Mesenchymal stem cell (in vitro differentiated cells and primary cell): ENCODE measurements around the gene MRPL39.

Source experiments
- DNase-seq: peaks from one replicate; pipeline ENCODE4 v3.0.0-alpha.2; 2013
- H2AFZ ChIP-seq: one replicate; pipeline ENCODE4 v1.6.1; 2013; ENCODE audit warnings: low read depth, mild to moderate bottlenecking, control low read depth, inconsistent platforms, low read length, moderate library complexity
- H2AK5ac ChIP-seq: 2 replicates; pipeline ENCODE4 v1.6.1; 2013; ENCODE audit warnings: low read length, moderate library complexity, mild to moderate bottlenecking, inconsistent platforms; ENCODE audit not compliant: severe bottlenecking
- H2BK120ac ChIP-seq: one replicate; pipeline ENCODE4 v1.6.1; 2013; ENCODE audit warnings: low read depth, mild to moderate bottlenecking, inconsistent platforms, low read length, moderate library complexity
- H2BK12ac ChIP-seq, 2 experiments: one replicate each; pipeline ENCODE4 v1.6.1; 2013; ENCODE audit warnings: inconsistent platforms in 2 of 2, low read length in 2 of 2, mild to moderate bottlenecking in 2 of 2, moderate library complexity in 2 of 2, control low read depth in 1 of 2
- H2BK15ac ChIP-seq: one replicate; pipeline ENCODE4 v1.6.1; 2013; ENCODE audit warnings: mild to moderate bottlenecking, low read depth, inconsistent platforms; ENCODE audit not compliant: poor library complexity, severe bottlenecking
- H2BK5ac ChIP-seq: 2 replicates; pipeline ENCODE4 v1.6.1; 2013; ENCODE audit warnings: low read depth, mild to moderate bottlenecking, low read length, control low read depth, inconsistent platforms; ENCODE audit not compliant: poor library complexity, severe bottlenecking
- H3K14ac ChIP-seq, 2 experiments: one replicate each; pipeline ENCODE4 v1.6.1; 2013; ENCODE audit warnings: inconsistent platforms in 2 of 2, low read length in 2 of 2, control low read depth in 1 of 2, mild to moderate bottlenecking in 1 of 2, moderate library complexity in 1 of 2
- H3K18ac ChIP-seq, 2 experiments: one replicate each; pipeline ENCODE4 v1.6.1; 2013; ENCODE audit warnings: inconsistent platforms in 2 of 2, low read length in 2 of 2, control low read depth in 1 of 2, low read depth in 1 of 2, mild to moderate bottlenecking in 1 of 2
- H3K23ac ChIP-seq, 2 experiments: one replicate each; pipeline ENCODE4 v1.6.1; 2013; ENCODE audit warnings: inconsistent platforms in 2 of 2, low read length in 2 of 2, mild to moderate bottlenecking in 2 of 2, moderate library complexity in 2 of 2, control low read depth in 1 of 2
- H3K27ac ChIP-seq: 2 replicates; pipeline ENCODE4 v1.5.1; 2013; ENCODE audit warnings: mild to moderate bottlenecking, moderate library complexity, low read length, control low read depth, inconsistent platforms; ENCODE audit not compliant: poor library complexity, severe bottlenecking
- H3K27me3 ChIP-seq, 2 experiments: 2 replicates each; pipeline versions ENCODE4 v1.6.1 to v1.7.0; 2013; ENCODE audit warnings: low read length in 2 of 2, mild to moderate bottlenecking in 2 of 2, moderate library complexity in 2 of 2, control low read depth in 1 of 2, inconsistent platforms in 1 of 2; ENCODE audit not compliant: control insufficient read depth in 1 of 2, insufficient read depth in 1 of 2
- H3K36me3 ChIP-seq, 2 experiments: 2 replicates each; pipeline versions ENCODE4 v1.6.1 to v1.7.0; 2013; ENCODE audit warnings: low read length in 2 of 2, control low read depth in 1 of 2, inconsistent platforms in 1 of 2, low read depth in 1 of 2, mild to moderate bottlenecking in 1 of 2; ENCODE audit not compliant: insufficient read depth in 2 of 2, control insufficient read depth in 1 of 2
- H3K4ac ChIP-seq, 2 experiments: one replicate each; pipeline ENCODE4 v1.6.1; 2013; ENCODE audit warnings: inconsistent platforms in 2 of 2, low read length in 2 of 2, mild to moderate bottlenecking in 2 of 2, moderate library complexity in 2 of 2, control low read depth in 1 of 2, low read depth in 1 of 2
- H3K4me1 ChIP-seq: 2 replicates; pipeline ENCODE4 v1.6.1; 2013; ENCODE audit warnings: low read depth, low read length, control low read depth; ENCODE audit not compliant: control insufficient read depth, insufficient read depth
- H3K4me2 ChIP-seq: 2 replicates; pipeline ENCODE4 v1.6.1; 2013; ENCODE audit warnings: low read length, mild to moderate bottlenecking, inconsistent platforms; ENCODE audit not compliant: poor library complexity, severe bottlenecking
- H3K4me3 ChIP-seq, 2 experiments: 2 replicates each; pipeline versions ENCODE4 v1.5.1 to v1.7.0; 2013; ENCODE audit warnings: low read length in 2 of 2, mild to moderate bottlenecking in 2 of 2, control low read depth in 1 of 2, low read depth in 1 of 2; ENCODE audit not compliant: insufficient read depth in 1 of 2
- H3K79me1 ChIP-seq: replicated peaks from 2 replicates; pipeline ENCODE4 v1.6.1; 2013; ENCODE audit warnings: mild to moderate bottlenecking, control low read depth, low read length, inconsistent platforms; ENCODE audit not compliant: poor library complexity, severe bottlenecking
- H3K9ac ChIP-seq: 2 replicates; pipeline ENCODE4 v1.7.0; 2013; ENCODE audit warnings: mild to moderate bottlenecking, low read length, moderate library complexity
- H3K9me3 ChIP-seq: 2 replicates; pipeline ENCODE4 v1.7.0; 2013; ENCODE audit warnings: mild to moderate bottlenecking, low read length; ENCODE audit not compliant: control insufficient read depth
- H4K8ac ChIP-seq: one replicate; pipeline ENCODE4 v1.6.1; 2013; ENCODE audit warnings: inconsistent platforms, mild to moderate bottlenecking, low read length, moderate library complexity
- H4K91ac ChIP-seq: one replicate; pipeline ENCODE4 v1.6.1; 2013; ENCODE audit warnings: mild to moderate bottlenecking, low read length, inconsistent platforms
- WGBS: methylation state at CpG from one replicate; pipeline ENCODE4 v1.1.7; 2013; ENCODE audit warnings: mixed read lengths; 5-methylcytosine and 5-hydroxymethylcytosine counted together

The MRPL39 gene

GRCh38 chr21:25586791-25587190 lies 20.5 kb downstream of the MRPL39 start:
- Histone ChIP-seq H2BK120ac (no peak overlapping the region), H3K27me3 (no peaks in the 10 kb centered on the region), H2AK5ac (no peak overlapping the region), H3K4me3 (no peak overlapping the region), H3K18ac (no peak overlapping the region), H2BK12ac (no peak overlapping the region), H3K4me1 (no peaks in the 10 kb centered on the region), H3K9me3 (no peaks in the 10 kb centered on the region), H3K79me1 (peaks cover 13% of the 10 kb centered on the region), H3K36me3 (peaks cover 3 to 67% of the 10 kb centered on the region in 2 experiments), H3K14ac (no peak overlapping the region), H2AFZ (no peak overlapping the region), H2BK15ac (no peak overlapping the region), H4K8ac (no peak overlapping the region), H3K27ac (no peak overlapping the region), H3K23ac (no peak overlapping the region), H3K4ac (no peak overlapping the region), H3K9ac (no peak overlapping the region), H4K91ac (no peak overlapping the region), H2BK5ac (no peak overlapping the region), H3K4me2 (no peak overlapping the region)
- DNase-seq = no peak
- WGBS = no CpG with 5 or more reads among the region's 2 CpGs

- H3K27ac ChIP-seq = no peak overlapping the region
- peaks cover 3 to 63% of the 10 kb centered on the region in 2 experiments for H3K36me3 ChIP-seq
- no peak overlapping the region for H3K4me3 ChIP-seq
- no peak overlapping the region for H3K18ac ChIP-seq
- WGBS = 90% methylated on average over 3 of the region's 3 CpGs
- H2BK5ac ChIP-seq = no peak overlapping the region
- H2AK5ac ChIP-seq = no peak overlapping the region
- H3K79me1 ChIP-seq = peaks cover 13% of the 10 kb centered on the region
- no peak overlapping the region for H3K9ac ChIP-seq
- H3K4me1 ChIP-seq = no peaks in the 10 kb centered on the region
- no peak overlapping the region for H3K4ac ChIP-seq
- H3K9me3 ChIP-seq = no peaks in the 10 kb centered on the region
- H3K23ac ChIP-seq = no peak overlapping the region
- no peak for DNase-seq
- no peak overlapping the region for H2BK15ac ChIP-seq
- H3K4me2 ChIP-seq = no peak overlapping the region
- H2BK120ac ChIP-seq = no peak overlapping the region
- H3K27me3 ChIP-seq = no peaks in the 10 kb centered on the region
- H2BK12ac ChIP-seq = no peak overlapping the region
- no peak overlapping the region for H2AFZ ChIP-seq
- H4K8ac ChIP-seq = no peak overlapping the region
- no peak overlapping the region for H4K91ac ChIP-seq
- H3K14ac ChIP-seq = no peak overlapping the region
Measured at GRCh38 chr21:25586326-25586725, 21.0 kb downstream of the MRPL39 start.

- Histone ChIP-seq H2BK12ac (no peak overlapping the region), H2BK15ac (no peak overlapping the region), H2AFZ (no peak overlapping the region), H2BK120ac (no peak overlapping the region), H2AK5ac (no peak overlapping the region), H3K4me2 (no peak overlapping the region), H3K14ac (no peak overlapping the region), H3K23ac (no peak overlapping the region), H3K36me3 (peaks cover 3 to 52% of the 10 kb centered on the region in 2 experiments), H3K9ac (no peak overlapping the region), H3K9me3 (no peaks in the 10 kb centered on the region), H3K4me3 (no peak overlapping the region), H4K91ac (no peak overlapping the region), H2BK5ac (no peak overlapping the region), H3K79me1 (peaks cover 12% of the 10 kb centered on the region), H3K27ac (no peak overlapping the region), H3K27me3 (no peaks in the 10 kb centered on the region), H3K4ac (no peak overlapping the region), H3K18ac (no peak overlapping the region), H3K4me1 (no peaks in the 10 kb centered on the region), H4K8ac (no peak overlapping the region)
- 97% methylated on average over 4 of the region's 7 CpGs for WGBS
- DNase-seq = no peak
Measured at GRCh38 chr21:25584833-25585676, 22.2 kb downstream of the MRPL39 start.

- H3K4me2 ChIP-seq = no peak overlapping the region
- no peak overlapping the region for H2AK5ac ChIP-seq
- H3K27me3 ChIP-seq = no peaks in the 10 kb centered on the region
- H3K27ac ChIP-seq = no peak overlapping the region
- no peak overlapping the region for H3K9ac ChIP-seq
- H3K79me1 ChIP-seq = peaks cover 9% of the 10 kb centered on the region
- no peaks in the 10 kb centered on the region for H3K9me3 ChIP-seq
- no peak overlapping the region for H2BK12ac ChIP-seq
- H3K4ac ChIP-seq = no peak overlapping the region
- H2BK5ac ChIP-seq = no peak overlapping the region
- H3K23ac ChIP-seq = no peak overlapping the region
- no peak overlapping the region for H3K4me3 ChIP-seq
- H4K91ac ChIP-seq = no peak overlapping the region
- peaks cover 3 to 38% of the 10 kb centered on the region in 2 experiments for H3K36me3 ChIP-seq
- H2AFZ ChIP-seq = no peak overlapping the region
- no peak for DNase-seq
- H3K14ac ChIP-seq = no peak overlapping the region
- 96% methylated on average over 4 of the region's 5 CpGs for WGBS
- H2BK15ac ChIP-seq = no peak overlapping the region
- no peak overlapping the region for H3K18ac ChIP-seq
- no peak overlapping the region for H4K8ac ChIP-seq
- no peak overlapping the region for H2BK120ac ChIP-seq
- no peaks in the 10 kb centered on the region for H3K4me1 ChIP-seq
Measured at GRCh38 chr21:25583370-25584130, 23.7 kb downstream of the MRPL39 start.
